ENCODE data around the gene OLFML1. TPM values are rescaled to one million over a fixed set of nuclear protein-coding genes. Genes with fewer than 3 reads are reported as not detected.

Gene OLFML1
- total RNA-seq, 1 donor from 2014 or later = not detected

DNA sequence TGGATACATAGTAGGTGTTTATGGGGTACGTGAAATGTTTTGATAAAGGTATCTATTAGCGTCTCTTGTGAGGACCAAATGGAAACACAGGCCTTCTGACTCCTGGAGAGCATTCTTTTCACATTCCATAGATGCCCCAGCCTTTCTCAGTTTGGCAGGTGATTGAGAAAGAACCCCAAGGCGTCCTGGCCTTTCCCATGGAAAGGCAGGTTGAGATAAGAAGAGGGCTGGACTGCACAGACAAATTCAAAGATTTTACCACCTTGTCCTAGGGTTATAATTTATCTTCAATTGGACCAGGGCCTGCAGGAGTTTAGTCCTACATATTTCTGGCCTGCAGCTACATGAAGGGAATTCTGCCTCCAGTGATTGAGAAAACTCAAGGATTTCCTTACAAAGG lies 661 bp upstream of the OLFML1 start:
- H3K4me3 ChIP-seq = no peak overlapping the region
- H3K27me3 ChIP-seq = no peaks in the 10 kb centered on the region
- no peak for DNase-seq (ENCODE audit: low spot score)
- no peaks in the 10 kb centered on the region for H3K27me3 Mint-ChIP-seq (ENCODE audit: insufficient read depth, low read depth)
- no peaks in the 10 kb centered on the region for H3K79me2 ChIP-seq (ENCODE audit: low read depth)
- H3K4me2 ChIP-seq = no peak overlapping the region
- H2AFZ ChIP-seq (replicated peaks) = peak overlapping the region; percentile 34
- H3K36me3 Mint-ChIP-seq = no peaks in the 10 kb centered on the region
- no peak overlapping the region for H3K4me3 Mint-ChIP-seq
- H3K27ac Mint-ChIP-seq = no peak overlapping the region
- H3K4me1 Mint-ChIP-seq = peaks cover 4% of the 10 kb centered on the region
- H3K27ac ChIP-seq = no peak overlapping the region
- H3K4me1 ChIP-seq = no peaks in the 10 kb centered on the region
- no peaks in the 10 kb centered on the region for H4K20me1 ChIP-seq (ENCODE audit: low read depth)
- no peaks in the 10 kb centered on the region for H3K36me3 ChIP-seq
- no peaks in the 10 kb centered on the region for H3F3A ChIP-seq (ENCODE audit: low read depth)
- H3K9me3 Mint-ChIP-seq = no peaks in the 10 kb centered on the region
- H3K9ac ChIP-seq = no peak overlapping the region
- TF ChIP-seq, protein P1, sequence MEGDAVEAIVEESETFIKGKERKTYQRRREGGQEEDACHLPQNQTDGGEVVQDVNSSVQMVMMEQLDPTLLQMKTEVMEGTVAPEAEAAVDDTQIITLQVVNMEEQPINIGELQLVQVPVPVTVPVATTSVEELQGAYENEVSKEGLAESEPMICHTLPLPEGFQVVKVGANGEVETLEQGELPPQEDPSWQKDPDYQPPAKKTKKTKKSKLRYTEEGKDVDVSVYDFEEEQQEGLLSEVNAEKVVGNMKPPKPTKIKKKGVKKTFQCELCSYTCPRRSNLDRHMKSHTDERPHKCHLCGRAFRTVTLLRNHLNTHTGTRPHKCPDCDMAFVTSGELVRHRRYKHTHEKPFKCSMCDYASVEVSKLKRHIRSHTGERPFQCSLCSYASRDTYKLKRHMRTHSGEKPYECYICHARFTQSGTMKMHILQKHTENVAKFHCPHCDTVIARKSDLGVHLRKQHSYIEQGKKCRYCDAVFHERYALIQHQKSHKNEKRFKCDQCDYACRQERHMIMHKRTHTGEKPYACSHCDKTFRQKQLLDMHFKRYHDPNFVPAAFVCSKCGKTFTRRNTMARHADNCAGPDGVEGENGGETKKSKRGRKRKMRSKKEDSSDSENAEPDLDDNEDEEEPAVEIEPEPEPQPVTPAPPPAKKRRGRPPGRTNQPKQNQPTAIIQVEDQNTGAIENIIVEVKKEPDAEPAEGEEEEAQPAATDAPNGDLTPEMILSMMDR (IDR thresholded peaks at IDR 0.05) = no peak
- TF ChIP-seq EZH2 (IDR thresholded peaks at IDR 0.05) (no peak), EZH2phosphoT487 (IDR thresholded peaks at IDR 0.05) (no peak)
- no peaks in the 10 kb centered on the region for H3K9me3 ChIP-seq (ENCODE audit: low read depth)

DNA sequence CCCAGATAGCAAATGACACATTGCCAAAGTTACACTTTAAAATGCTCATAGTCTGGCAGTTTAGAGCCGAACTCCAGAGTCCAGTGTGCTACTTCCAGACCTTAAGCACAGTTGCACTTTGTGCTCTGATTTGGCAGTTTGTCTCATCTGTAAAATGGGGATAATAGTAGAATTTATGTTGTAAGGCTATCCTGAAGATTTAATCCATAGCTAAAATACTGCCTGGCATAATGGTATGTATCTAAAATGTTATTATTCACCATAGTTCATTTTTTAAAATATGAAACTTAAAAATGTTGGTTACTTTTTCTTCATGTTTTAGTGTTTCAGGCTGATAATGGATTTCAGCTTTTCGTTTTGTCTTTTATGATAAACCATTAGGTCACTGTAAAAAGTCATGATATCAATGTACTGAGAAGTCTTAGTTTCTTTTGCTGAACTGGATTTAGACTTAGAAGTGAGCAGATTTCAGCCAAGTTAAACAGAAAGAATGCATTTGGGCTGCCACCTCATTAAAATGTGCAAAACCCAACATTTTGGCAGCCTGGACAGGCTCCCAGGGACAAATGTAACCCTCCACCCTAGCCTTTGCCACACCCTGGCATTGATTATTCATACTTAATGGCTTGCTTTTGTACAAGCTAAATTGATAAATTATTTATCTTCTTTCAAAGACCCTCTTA lies 933 bp downstream of the OLFML1 start:
- Mint-ChIP-seq H3K9me3 (no peaks in the 10 kb centered on the region), H3K4me1 (peaks cover 8% of the 10 kb centered on the region), H3K27ac (no peak overlapping the region), H3K36me3 (no peaks in the 10 kb centered on the region), H3K27me3 (ENCODE audit: insufficient read depth, low read depth) (no peaks in the 10 kb centered on the region), H3K4me3 (no peak overlapping the region)
- no peaks in the 10 kb centered on the region for H4K20me1 ChIP-seq (ENCODE audit: low read depth)
- no peaks in the 10 kb centered on the region for H3K36me3 ChIP-seq
- TF ChIP-seq EZH2 (IDR thresholded peaks at IDR 0.05) (no peak), EZH2phosphoT487 (IDR thresholded peaks at IDR 0.05) (no peak)
- TF ChIP-seq, protein P1 (IDR thresholded peaks at IDR 0.05) = no peak
- H3K4me2 ChIP-seq = no peak overlapping the region
- no peak overlapping the region for H3K4me3 ChIP-seq
- no peak overlapping the region for H3K9ac ChIP-seq
- no peaks in the 10 kb centered on the region for H3K79me2 ChIP-seq (ENCODE audit: low read depth)
- H3F3A ChIP-seq (ENCODE audit: low read depth) = no peaks in the 10 kb centered on the region
- H3K27ac ChIP-seq = no peak overlapping the region
- H3K9me3 ChIP-seq (ENCODE audit: low read depth) = no peaks in the 10 kb centered on the region
- no peak for DNase-seq (ENCODE audit: low spot score)
- no peak overlapping the region for H2AFZ ChIP-seq (replicated peaks)
- no peaks in the 10 kb centered on the region for H3K4me1 ChIP-seq
- H3K27me3 ChIP-seq = no peaks in the 10 kb centered on the region

DNA sequence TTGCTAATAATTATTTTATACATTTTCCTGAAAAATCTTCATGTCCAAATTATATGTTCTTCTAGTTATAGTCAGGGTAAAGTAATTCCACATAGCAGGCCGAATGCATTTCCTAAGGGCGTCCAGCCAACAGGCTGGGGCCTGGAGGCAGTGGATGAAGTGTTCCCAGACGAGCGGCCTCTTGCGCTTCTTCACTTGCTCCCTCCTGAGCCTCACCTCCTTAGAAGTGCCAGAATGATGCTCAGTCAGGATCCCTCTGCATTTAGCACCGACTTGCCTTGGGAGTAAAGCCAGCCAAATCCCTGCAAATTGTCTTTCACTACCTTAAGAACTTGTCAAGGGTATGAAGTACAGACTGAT lies 1.5 kb downstream of the OLFML1 start:
- H3K4me1 Mint-ChIP-seq = peaks cover 12% of the 10 kb centered on the region
- H4K20me1 ChIP-seq (ENCODE audit: low read depth) = no peaks in the 10 kb centered on the region
- H3K27me3 ChIP-seq = no peaks in the 10 kb centered on the region
- H3K4me3 ChIP-seq = no peak overlapping the region
- H2AFZ ChIP-seq (replicated peaks) = no peak overlapping the region
- no peak overlapping the region for H3K4me3 Mint-ChIP-seq
- no peaks in the 10 kb centered on the region for H3K79me2 ChIP-seq (ENCODE audit: low read depth)
- H3K4me2 ChIP-seq = no peak overlapping the region
- no peak overlapping the region for H3K27ac Mint-ChIP-seq
- no peaks in the 10 kb centered on the region for H3K9me3 ChIP-seq (ENCODE audit: low read depth)
- H3K36me3 ChIP-seq = no peaks in the 10 kb centered on the region
- DNase-seq (ENCODE audit: low spot score) = no peak
- no peaks in the 10 kb centered on the region for H3K4me1 ChIP-seq
- no peaks in the 10 kb centered on the region for H3K36me3 Mint-ChIP-seq
- no peak overlapping the region for H3K9ac ChIP-seq
- H3K27ac ChIP-seq = no peak overlapping the region
- H3K9me3 Mint-ChIP-seq = no peaks in the 10 kb centered on the region
- TF ChIP-seq EZH2 (IDR thresholded peaks at IDR 0.05) (no peak), EZH2phosphoT487 (IDR thresholded peaks at IDR 0.05) (no peak)
- TF ChIP-seq, protein P1 (IDR thresholded peaks at IDR 0.05) = no peak
- H3F3A ChIP-seq (ENCODE audit: low read depth) = no peaks in the 10 kb centered on the region
- peaks cover 1% of the 10 kb centered on the region for H3K27me3 Mint-ChIP-seq (ENCODE audit: insufficient read depth, low read depth)
